NCI-H460 (cell line): ENCODE results near the gene PLPP7. TPM values are rescaled to one million over a fixed set of nuclear protein-coding genes. Genes with fewer than 3 reads are reported as not detected.

Experiments
- total RNA-seq: library from RNA; depleted of rRNA; stranded (reverse); fragments of >200 nt; shearing (Covaris generic); gene quantifications from 2 replicates; pipeline ENCODE4 v1.2.3, GENCODE V29; 2014; rRNA removed

Gene PLPP7
- total RNA-seq, 1 experiment from 2014 or later, result 0.10 TPM

Other genes with a start within 250 kb of the PLPP7 start
- gene AIF1L, start 193.2 kb upstream of the PLPP7 start, total RNA-seq, result 4.2 and 5.0 TPM in 2 replicates
- gene NUP214, start 164.1 kb upstream of the PLPP7 start, total RNA-seq, result 12.9 and 17.2 TPM in 2 replicates
- 0.72 and 1.1 TPM in 2 replicates for gene FAM78A, start 13.2 kb upstream of the PLPP7 start, total RNA-seq
- 77.5 and 83.8 TPM in 2 replicates for gene PRRC2B, start 104.4 kb downstream of the PLPP7 start, total RNA-seq
- 14.5 and 20.1 TPM in 2 replicates for gene POMT1, start 213.2 kb downstream of the PLPP7 start, total RNA-seq
- 15.5 and 18.7 TPM in 2 replicates for gene UCK1, start 241.5 kb downstream of the PLPP7 start, total RNA-seq